Measurements from ENCODE around the gene GDF11. TPM values are rescaled to one million over a fixed set of nuclear protein-coding genes. Genes with fewer than 3 reads are reported as not detected.

Gene GDF11
- total and polyA plus RNA-seq, 2 of the 8 experiments (the other 6 are each of a cell fraction or from before 2014, with no cell fraction given), result 12.1 to 15.1 TPM

DNA sequence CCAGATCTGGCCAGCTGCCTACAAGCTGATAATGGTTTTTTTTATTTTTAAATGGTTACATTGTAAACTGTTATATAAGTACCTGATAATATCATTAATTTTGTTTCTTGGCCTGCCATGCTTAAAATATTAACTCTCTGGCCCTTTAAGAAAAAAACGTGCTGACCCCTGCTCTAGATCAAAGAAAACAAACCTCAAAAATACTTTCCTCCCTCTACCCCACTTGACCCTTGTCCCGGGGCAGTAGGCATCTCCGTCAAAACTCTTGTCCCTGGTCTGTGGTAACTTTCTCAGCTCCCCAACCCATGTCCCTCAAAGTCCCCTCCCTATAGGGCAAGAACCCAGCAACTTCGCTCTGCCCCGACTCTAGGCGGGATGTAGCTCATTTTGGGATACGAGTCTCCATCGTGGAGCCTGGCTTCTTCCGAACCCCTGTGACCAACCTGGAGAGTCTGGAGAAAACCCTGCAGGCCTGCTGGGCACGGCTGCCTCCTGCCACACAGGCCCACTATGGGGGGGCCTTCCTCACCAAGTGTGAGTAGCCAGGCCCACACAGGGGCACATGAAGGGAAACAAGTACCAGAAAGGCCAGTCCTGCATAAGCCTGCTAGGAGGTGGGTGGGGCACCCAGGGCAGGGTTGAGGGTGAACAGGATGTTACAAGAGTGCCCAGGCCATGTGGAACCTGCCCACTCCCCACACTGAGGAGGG lies 19.3 kb upstream of the GDF11 start:
- no peak overlapping the region for H3K4ac ChIP-seq (replicated peaks; ENCODE audit: insufficient read length, low read depth, low read length)
- no peaks in the 10 kb centered on the region for H3K9me3 ChIP-seq (ENCODE audit: insufficient read depth in 2 of 2, low read depth in 1 of 2, low read length in 1 of 2)
- H3K4me3 ChIP-seq (ENCODE audit: extremely low read depth in 1 of 4, insufficient read depth in 2 of 4, low read depth in 3 of 4, low read length in 4 of 4), result no peak overlapping the region
- ChIA-PET CTCF (ENCODE audit: partially characterized antibody) (interaction anchor here (0.6 to 11.1 kb wide), 10 partner anchors 13 to 104 kb away, joined by 3 to 229 read pairs (median 4); partner anchors contain the start of gene ITGA7), POLR2A (ENCODE audit: partially characterized antibody) (interaction anchor here (0.6 to 4.4 kb wide), 8 partner anchors 8 to 356 kb away, joined by 3 to 29 read pairs (median 6); partner anchors contain the start of genes BLOC1S1, GDF11 and ITGA7)
- H4K8ac ChIP-seq (ENCODE audit: extremely low read depth, insufficient read depth, low read length), result no peak overlapping the region
- H2BK20ac ChIP-seq (ENCODE audit: low read length), result no peak overlapping the region
- no peak overlapping the region for H4K91ac ChIP-seq (replicated peaks; ENCODE audit: insufficient read length, low read length)
- H2BK15ac ChIP-seq (ENCODE audit: low read length), result no peak overlapping the region
- no peak overlapping the region for H3K23ac ChIP-seq (ENCODE audit: insufficient read length)
- H3K23me2 ChIP-seq (ENCODE audit: low read depth, low read length), result peaks cover 5% of the 10 kb centered on the region; the same call in 1 of the 2 replicates
- no peak overlapping the region for H2AK5ac ChIP-seq (ENCODE audit: low read depth, low read length)
- TF ChIP-seq NANOG (IDR thresholded peaks at IDR 0.05; ENCODE audit: insufficient read depth, low read depth, low read length, poor library complexity, severe bottlenecking) (no peak), POLR2AphosphoS5 (IDR thresholded peaks at IDR 0.05; ENCODE audit: low read depth, low read length) (peak; percentile 2; the same call in 1 of the 2 replicates)
- H2AFZ ChIP-seq (ENCODE audit: low read length), result no peak overlapping the region
- no peak for DNase-seq (ENCODE audit: low read depth in 1 of 2, low spot score in 2 of 2)
- H3K4me2 ChIP-seq (ENCODE audit: insufficient read depth in 1 of 2, low read depth in 2 of 2, low read length in 2 of 2), result no peak overlapping the region
- no peak overlapping the region for H3K56ac ChIP-seq (replicated peaks; ENCODE audit: insufficient read length, low read depth, low read length)
- H4K5ac ChIP-seq (ENCODE audit: insufficient read length, low read depth, low read length), result no peak overlapping the region
- peaks cover 6 to 29% (median 16%) of the 10 kb centered on the region in 4 experiments; a peak in 5 of 8 replicates for H3K36me3 ChIP-seq (ENCODE audit: control insufficient read depth in 2 of 4, insufficient read depth in 4 of 4, low read length in 3 of 4)
- H3K79me2 ChIP-seq (ENCODE audit: control insufficient read depth in 1 of 2, insufficient read depth in 2 of 2, low read length in 2 of 2), result peaks cover 0 to 17% of the 10 kb centered on the region in 2 experiments; a peak in 2 of 4 replicates
- peaks cover 4 to 18% (median 12%) of the 10 kb centered on the region in 4 experiments for H3K4me1 ChIP-seq (replicated peaks in 1 of 4; ENCODE audit: control insufficient read depth in 3 of 4, insufficient read depth in 4 of 4, low read length in 3 of 4)
- FAIRE-seq, result no peak
- H3K9ac ChIP-seq (replicated peaks in 1 of 4; ENCODE audit: extremely low read depth in 1 of 4, low read depth in 3 of 4, low read length in 3 of 4), result no peak overlapping the region
- peaks cover 5% of the 10 kb centered on the region; the same call in 1 of the 2 replicates for H3K79me1 ChIP-seq (ENCODE audit: low read depth, low read length)
- H2BK5ac ChIP-seq (ENCODE audit: low read depth, low read length), result no peak overlapping the region
- no peak overlapping the region for H3K18ac ChIP-seq (ENCODE audit: extremely low read depth, low read length)
- no peak overlapping the region for H2BK12ac ChIP-seq (ENCODE audit: low read depth, low read length)
- no peak overlapping the region for H2BK120ac ChIP-seq (replicated peaks; ENCODE audit: low read depth, low read length)
- no peak overlapping the region for H3K14ac ChIP-seq (ENCODE audit: insufficient read length)
- 89% methylated on average over 10 of the region's 10 CpGs; no CpG with 5 or more reads in 1 of the 2 experiments for WGBS, 2 experiments (ENCODE audit: extremely low coverage in 1 of 2, insufficient coverage in 1 of 2, insufficient read length in 1 of 2, insufficient replicate concordance in 2 of 2, low coverage in 1 of 2, low lambda C conversion rate in 2 of 2, missing lambda C conversion rate in 1 of 2)
- no peak overlapping the region for H3K27ac ChIP-seq (ENCODE audit: low read depth, low read length)
- H3K27me3 ChIP-seq (replicated peaks in 1 of 4; ENCODE audit: control insufficient read depth in 3 of 4, extremely low read depth in 1 of 4, insufficient read depth in 3 of 4, low read length in 3 of 4), result no peaks in the 10 kb centered on the region
- H4K20me1 ChIP-seq (replicated peaks in 1 of 2; ENCODE audit: control insufficient read depth in 1 of 2, insufficient read depth in 2 of 2, low read length in 2 of 2), result peaks cover 4 to 6% of the 10 kb centered on the region in 2 experiments

Measured in H1 (cell line).